NK-92 (cell line): Measurements from ENCODE around the gene TGM2.

Experiments
- DNase-seq: peaks from one replicate; lab custom pipeline; 2025; ENCODE audit not compliant: unreplicated experiment; lab: John Stamatoyannopoulos, UW

The TGM2 gene

DNA sequence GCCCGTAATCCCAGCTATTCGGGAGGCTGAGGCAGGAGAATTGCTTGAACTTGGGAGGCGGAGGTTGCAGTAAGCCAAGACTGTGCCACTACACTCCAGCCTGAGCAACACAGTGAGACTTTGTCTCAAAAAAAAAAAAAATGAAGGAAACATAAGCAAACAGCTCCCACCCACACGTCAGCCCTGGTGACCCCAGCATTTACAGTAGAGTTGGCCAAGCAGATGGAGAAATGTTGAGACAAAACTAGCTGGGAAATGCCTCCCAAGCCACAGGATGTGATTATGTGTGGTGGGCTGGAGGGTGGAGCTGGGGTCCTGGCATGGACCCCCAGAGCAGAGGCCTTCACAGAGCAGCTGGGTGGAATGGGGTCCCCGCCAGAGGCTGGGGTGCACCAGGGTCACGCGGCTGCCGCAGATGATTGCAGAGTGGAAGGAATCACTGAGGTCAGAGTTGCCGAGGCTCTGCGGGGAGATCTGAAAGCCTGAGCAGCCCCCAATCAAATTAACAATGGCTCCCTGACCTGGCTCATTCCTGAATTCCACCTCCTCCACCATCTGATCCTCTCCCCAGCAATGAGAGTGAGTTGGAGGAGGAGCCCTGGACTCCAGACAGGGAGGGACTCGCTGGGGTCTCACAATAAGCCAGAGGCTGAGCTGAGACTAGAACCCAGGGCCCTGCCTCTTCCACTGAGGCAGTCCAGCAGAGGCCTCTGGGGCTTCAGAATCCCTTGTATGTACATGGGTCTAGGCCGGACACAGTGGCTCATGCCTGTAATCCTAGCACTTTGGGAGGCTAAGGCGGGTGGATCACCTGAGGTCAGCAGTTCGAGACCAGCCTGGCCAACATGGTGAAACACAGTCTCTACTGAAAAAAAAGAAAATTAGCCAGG, 34.7 kb upstream of the TGM2 start:
- DNase-seq: no peak

DNA sequence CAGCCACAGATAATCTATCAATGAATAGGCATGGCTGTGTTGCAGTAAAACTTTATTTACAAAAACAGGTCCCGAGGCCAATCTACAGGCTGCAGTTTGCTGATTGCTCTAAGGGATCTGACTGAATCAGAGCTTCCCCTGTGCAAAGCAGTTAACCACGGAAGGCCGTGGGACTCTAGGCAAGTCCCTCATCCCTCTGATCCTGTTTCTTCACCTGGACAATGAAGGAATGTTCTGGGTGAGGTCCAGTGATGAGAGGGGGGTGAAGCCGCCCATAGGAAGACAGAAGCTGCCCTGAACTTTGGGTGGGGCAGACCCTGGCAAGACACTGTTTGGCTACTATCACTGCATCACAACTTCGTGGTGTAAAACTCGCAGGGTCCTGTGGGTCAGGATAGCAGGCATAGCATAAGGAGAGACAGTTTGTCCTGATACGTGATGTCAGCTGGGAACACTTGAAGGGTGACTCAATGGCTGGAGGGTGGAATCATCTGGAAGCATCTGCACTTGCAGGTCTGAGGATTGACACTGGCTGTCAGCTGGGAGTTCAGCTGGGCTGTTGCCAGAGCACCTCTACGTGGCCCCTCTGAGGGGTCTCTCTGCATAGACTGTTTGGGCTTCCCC, 33.3 kb upstream of the TGM2 start:
- no peak for DNase-seq

DNA sequence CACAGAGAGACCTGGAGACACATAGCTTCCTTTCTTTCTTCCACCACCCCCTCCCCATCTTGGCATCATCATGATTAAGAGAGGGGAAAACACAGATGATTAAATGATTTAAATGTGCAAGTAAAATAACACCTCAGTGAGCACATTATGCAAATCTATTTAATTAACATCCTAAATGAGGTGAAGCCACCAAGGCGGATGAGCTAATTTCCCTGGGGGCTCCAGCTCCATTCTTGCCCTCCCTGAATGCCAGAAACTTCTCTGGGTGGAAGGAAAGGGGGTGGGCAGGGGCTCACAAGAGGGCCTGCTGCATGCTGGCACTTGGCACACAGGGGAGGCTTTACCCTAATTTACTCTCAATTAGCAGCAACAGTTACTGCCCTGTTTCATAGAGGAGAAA, 32.5 kb upstream of the TGM2 start:
- DNase-seq: no peak

DNA sequence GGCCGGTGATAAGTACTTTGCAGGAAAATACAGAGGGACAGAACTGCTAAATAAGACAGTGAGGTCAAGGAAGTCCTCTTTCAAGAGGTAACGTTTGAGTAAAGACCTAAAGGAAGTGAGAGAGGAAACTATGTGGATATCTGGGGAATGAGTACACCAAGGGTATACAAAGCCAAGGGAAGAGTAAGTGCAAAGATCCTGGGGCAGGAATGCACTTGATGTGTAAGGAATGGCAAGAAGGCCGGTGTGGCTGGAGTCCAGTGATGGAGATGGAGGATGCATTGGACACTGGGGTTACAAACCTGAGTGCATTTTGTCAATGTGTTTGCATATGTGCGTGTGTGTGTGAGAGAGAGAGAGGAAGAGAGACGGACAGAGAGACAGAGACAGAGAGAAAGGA, 32.1 kb upstream of the TGM2 start:
- DNase-seq: no peak

DNA sequence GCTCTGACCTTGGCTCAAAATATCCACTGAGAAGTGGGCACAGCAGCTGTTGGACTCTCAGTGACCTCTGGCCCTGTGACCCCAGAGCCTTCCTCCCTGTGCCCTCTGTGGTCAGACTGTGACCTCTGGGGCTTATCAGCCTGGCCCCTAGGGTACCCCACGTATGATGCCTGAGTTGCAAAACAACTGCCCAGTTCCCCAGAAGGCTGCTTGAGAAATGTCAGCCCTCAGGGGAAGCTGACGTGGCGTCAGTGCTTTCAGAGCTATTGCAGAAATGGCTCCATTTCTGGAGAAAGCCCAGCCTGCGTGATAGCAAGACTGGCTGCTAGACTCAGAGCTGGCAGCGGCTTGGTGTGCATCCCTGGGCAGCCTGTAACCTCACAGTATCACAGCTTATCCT, 31.5 kb upstream of the TGM2 start:
- no peak for DNase-seq

- no peak for DNase-seq
Observed at GRCh38 chr20:38196076-38196475, 31.0 kb upstream of the TGM2 start.

DNA sequence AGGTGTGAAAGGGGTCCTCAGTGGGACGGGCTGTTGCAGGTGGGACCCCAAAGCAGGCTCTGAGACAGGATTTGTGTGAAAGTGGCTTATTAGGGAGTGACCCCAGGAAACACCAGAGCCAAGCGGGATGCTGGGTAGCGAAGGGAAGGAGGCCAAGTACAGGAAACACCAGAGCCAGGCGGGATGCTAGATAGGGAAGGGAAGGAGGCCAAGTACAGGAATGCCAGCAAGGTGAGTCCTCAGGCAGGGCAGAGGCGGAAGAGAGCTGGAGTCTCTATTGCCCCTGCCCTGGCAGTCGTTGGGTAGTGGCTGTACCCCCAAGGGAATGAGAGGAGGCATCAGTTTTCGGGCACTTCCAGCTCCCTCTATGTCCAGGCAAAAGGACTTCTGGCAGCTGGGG, 30.5 kb upstream of the TGM2 start:
- no peak for DNase-seq

DNA sequence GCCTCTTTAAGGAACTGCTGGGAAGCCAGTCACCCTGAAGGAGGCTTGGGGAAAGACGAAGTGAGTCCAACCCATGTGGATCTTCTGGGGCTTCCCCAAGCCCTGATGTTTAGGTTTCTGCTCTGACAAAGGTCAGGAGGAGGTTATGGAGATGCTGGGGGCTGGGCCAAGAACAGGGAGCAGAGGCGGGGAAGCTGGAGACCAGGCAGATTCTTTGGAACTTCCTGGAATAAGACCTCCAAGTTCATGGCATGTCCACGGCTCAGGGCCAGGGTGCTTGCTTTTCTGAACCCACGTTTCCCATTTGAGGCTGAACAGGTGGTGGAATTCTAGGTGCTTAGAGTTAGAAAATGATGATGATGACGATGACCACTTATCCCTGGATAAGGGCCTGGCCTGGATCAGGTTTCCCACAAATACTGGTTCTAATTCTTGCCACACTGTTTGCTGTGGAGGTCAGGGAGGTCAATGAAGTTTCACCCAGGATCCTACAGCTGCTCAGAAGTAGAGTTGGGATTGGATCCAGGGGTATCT, 30.0 kb upstream of the TGM2 start:
- DNase-seq: no peak

DNA sequence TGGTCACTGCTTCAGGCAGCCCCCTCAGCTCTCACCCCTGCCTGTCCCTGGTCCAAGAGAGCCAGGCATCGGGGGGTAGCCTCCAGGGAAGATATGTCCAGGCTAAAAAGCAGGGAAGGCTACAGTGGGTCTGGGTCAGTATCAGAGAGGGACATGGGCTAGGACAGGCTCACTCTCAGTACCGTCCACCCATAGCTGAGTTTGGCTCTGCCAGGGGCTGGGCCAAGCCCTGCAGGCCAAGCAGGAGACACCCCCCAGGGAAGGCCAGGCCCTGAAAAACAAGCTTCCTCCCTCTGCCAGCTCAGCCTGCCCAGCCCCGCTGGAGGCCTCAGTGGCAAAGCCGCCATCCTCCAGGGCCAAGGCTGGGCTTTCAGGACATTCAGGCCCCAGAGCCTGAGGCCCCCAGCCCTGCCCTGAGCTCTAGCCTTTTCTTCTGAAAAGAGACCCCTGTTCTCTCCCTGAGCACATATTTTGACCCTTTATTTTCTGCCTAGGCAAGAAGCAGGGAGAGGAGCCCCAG, 28.6 kb upstream of the TGM2 start:
- no peak for DNase-seq

- no peak for DNase-seq
Observed at GRCh38 chr20:38192323-38192885, 27.3 kb upstream of the TGM2 start.

DNA sequence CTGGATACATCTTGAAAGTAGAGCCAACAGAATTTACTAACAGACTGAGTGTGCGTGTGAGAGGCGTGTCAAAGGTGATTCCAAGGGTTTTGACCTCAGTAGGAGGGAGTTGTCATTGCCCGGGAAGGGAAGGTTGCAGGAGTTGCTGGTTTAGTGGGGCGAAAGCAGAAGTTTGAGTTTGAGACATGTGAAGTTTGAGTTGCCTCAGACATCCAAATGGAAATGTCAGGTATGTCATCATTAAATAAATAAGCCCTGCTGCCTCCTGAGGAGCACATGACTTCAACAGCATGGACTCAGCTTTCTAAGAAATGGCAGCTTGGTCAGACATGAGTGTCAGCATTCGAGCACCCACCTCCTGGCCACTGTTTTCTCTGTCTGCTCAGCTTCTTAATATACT, 26.6 kb upstream of the TGM2 start:
- DNase-seq: no peak

DNA sequence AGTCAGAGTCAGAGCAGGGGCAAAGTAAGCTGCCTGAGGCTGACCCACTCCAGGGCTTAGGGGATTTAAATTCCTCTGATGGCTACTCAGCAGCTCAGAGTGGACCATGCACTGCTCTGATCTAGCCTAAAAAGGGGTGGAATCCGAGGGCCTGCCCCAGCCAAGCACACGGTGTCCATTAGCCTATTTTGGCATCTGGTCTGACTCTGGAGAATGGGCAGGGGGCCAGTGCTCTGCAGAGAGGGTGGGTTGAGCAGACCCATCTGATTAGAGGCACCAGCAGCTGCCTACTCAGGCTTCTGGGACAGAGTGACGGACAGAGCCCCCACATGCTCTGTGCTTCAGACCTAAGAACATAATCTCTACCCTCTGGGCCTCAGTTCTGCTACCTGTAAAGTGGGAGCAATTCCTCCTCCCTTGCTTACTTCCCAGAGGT, 25.9 kb upstream of the TGM2 start:
- DNase-seq: no peak

- no peak for DNase-seq
Observed at GRCh38 chr20:38190166-38190565, 25.1 kb upstream of the TGM2 start.

GRCh38 chr20:38187517-38187916, 22.4 kb upstream of the TGM2 start:
- DNase-seq: no peak

GRCh38 chr20:38186788-38187221, 21.7 kb upstream of the TGM2 start:
- DNase-seq: no peak

- DNase-seq: no peak
Observed at GRCh38 chr20:38184101-38184500, 19.0 kb upstream of the TGM2 start.

GRCh38 chr20:38181971-38182370, 16.9 kb upstream of the TGM2 start:
- no peak for DNase-seq

DNA sequence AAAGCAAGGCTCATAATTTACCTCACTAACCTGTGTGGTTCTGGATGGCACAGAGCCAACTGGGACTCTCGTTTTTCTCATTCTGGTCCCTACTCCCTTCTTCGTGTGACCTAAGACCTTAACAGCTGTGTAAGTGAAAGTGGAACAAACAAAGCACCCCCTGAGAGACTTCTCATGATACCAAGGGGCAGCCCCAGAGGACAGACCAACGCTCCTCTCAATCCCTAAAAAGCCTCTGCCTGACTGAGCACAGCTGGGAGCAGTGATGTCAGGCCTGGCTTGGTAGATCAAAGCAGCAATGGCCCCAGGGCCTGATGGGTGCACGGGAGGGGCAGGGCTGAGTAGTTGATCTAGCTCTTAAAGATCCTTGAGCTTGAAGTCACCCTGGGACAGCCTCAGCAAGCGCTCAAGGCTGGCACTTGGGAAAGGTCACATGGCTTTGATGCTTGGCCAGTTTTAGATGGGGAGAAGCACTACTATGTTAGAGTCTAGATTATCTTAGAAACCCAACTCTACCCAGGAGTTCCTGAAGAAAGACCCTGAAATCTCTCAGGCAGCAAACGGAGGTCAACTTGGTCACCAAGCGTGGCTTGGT, 16.2 kb upstream of the TGM2 start:
- no peak for DNase-seq

DNA sequence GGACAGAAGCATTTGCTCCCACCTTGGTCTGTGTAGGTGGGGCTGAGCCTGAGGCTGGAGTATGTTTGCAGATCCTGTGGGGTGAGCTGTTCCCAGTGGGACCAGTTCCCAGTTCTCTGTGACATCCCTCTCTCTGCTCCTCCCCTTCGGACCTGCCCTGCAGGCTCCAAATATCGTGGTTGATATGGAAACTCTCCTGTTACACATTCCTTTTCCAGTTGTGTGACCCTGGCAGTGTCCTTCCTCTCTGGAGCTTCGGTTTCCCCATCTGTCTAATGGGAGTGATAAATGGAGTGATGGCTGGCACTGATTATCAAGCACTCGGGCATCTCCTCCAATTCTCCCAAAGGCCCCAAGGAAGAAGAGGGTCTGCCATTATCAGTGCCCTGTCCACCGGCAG, 15.7 kb upstream of the TGM2 start:
- DNase-seq: no peak

GRCh38 chr20:38179846-38180245, 14.8 kb upstream of the TGM2 start:
- no peak for DNase-seq

- DNase-seq: no peak
Observed at GRCh38 chr20:38178581-38178980, 13.5 kb upstream of the TGM2 start.
